Body of pancreas (tissue), 4 donors: Measurements from ENCODE around the gene IGFN1. TPM values are rescaled to one million over a fixed set of nuclear protein-coding genes. Genes with fewer than 3 reads are reported as not detected.

Source experiments
- ATAC-seq: fragments of 150-250 bp; one replicate; pipeline ENCODE4 v1.9.1; 2016
- DNase-seq, 4 donors: peaks; one replicate each; pipeline ENCODE4 v3.0.0-alpha.2; 2019
- H3K27ac ChIP-seq, 4 donors: fragments of 200-600 bp; sonication (generic); 1 replicate in 3 of 4; 2 replicates in 1 of 4; pipeline versions ENCODE4 v1.5.1 to v1.6.1; 2016 to 2019; ENCODE audit warnings: mild to moderate bottlenecking in 1 of 4, mixed read lengths in 1 of 4, moderate library complexity in 1 of 4
- H3K27me3 ChIP-seq, 2 donors: fragments of 200-600 bp; sonication (generic); one replicate each; pipeline ENCODE4 v1.6.0; 2016; ENCODE audit warnings: mild to moderate bottlenecking in 1 of 2
- H3K36me3 ChIP-seq, 2 donors: fragments of 200-600 bp; sonication (generic); replicated peaks in 1 of 2; 2 replicates each; pipeline ENCODE4 v1.5.1; 2016; ENCODE audit warnings: low read depth in 2 of 2; ENCODE audit not compliant: insufficient read depth in 1 of 2
- H3K4me1 ChIP-seq: fragments of 200-600 bp; sonication (generic); one replicate; pipeline ENCODE4 v1.6.0; 2016
- H3K4me3 ChIP-seq, 2 donors: fragments of 200-600 bp; sonication (generic); 1 replicate in 1 of 2; 2 replicates in 1 of 2; pipeline ENCODE4 v1.5.1; 2016 to 2019
- H3K9me3 ChIP-seq, 3 donors: fragments of 200-600 bp; sonication (generic); 1 replicate in 2 of 3; 2 replicates in 1 of 3; pipeline ENCODE4 v1.5.1; 2016
- POLR2A ChIP-seq, 3 donors: fragments of 450-650 bp; IDR thresholded peaks; one replicate each; pipeline ENCODE4 v1.6.1; 2016; ENCODE audit warnings: antibody characterized with exemption in 3 of 3, mild to moderate bottlenecking in 2 of 3
- WGBS, 2 donors: methylation state at CpG; one replicate each; pipeline ENCODE4 v1.1.5; 2017; 5-methylcytosine and 5-hydroxymethylcytosine counted together
- intact Hi-C: fragments of 100-400 bp; cut with DNase I; formaldehyde crosslinking; loops from one replicate; pipeline ENCODE4 v1.15.1; 2023
- total RNA-seq, 2 donors: library from RNA; depleted of rRNA; stranded (reverse); fragments of >200 nt; gene quantifications; one replicate each; pipeline ENCODE4 v1.1.0, GENCODE V29; 2016
- TF ChIP-seq, protein P1 (sequence below), 7 experiments: fragments of 450-650 bp in 4 of 7; fragments of 200-600 bp in 3 of 7; sonication (generic) in 3 of 7; IDR thresholded peaks; one replicate each; pipeline ENCODE4 v1.5.1; 2016 to 2019; ENCODE audit warnings: antibody characterized with exemption in 7 of 7

The IGFN1 gene
- total RNA-seq, 2 donors from 2014 or later: 6.9 to 23.1 TPM

DNA sequence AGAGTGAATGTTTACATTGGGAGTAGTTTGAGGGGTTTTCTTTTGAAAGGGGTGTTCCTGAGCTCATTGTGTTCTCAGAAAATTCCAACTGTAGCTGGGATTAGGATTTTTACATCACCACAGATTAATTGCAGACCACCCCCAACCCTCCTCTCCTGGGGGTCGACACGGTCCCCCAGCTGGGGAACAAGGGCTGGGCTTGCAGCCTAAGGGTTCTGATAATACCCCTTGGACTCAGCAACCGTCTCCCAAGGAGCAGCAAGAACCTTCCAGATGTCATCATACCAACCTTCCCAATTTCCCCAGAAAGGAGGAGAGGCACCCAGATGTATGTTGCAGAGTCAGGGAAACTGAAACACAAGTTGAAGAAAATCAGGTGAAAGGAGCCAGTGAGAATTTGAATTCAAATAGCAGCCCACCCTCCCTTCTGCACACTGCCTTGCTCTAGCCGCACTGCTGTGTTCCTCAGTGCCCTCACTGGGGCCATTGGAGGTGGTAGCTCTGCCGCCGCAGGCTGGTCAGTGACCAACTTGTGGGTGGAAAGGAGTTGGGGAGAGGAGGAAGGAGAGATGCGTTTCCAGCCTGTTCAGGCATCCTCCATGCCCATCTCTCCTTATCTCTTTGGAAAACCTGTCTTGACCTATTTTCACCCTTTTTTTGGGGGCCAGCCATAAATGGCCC lies 14.7 kb upstream of the IGFN1 start:
- TF ChIP-seq, protein P1, sequence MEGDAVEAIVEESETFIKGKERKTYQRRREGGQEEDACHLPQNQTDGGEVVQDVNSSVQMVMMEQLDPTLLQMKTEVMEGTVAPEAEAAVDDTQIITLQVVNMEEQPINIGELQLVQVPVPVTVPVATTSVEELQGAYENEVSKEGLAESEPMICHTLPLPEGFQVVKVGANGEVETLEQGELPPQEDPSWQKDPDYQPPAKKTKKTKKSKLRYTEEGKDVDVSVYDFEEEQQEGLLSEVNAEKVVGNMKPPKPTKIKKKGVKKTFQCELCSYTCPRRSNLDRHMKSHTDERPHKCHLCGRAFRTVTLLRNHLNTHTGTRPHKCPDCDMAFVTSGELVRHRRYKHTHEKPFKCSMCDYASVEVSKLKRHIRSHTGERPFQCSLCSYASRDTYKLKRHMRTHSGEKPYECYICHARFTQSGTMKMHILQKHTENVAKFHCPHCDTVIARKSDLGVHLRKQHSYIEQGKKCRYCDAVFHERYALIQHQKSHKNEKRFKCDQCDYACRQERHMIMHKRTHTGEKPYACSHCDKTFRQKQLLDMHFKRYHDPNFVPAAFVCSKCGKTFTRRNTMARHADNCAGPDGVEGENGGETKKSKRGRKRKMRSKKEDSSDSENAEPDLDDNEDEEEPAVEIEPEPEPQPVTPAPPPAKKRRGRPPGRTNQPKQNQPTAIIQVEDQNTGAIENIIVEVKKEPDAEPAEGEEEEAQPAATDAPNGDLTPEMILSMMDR (IDR thresholded peaks at IDR 0.05): no peak
- TF ChIP-seq POLR2A (IDR thresholded peaks at IDR 0.05): no peak
- no peaks in the 10 kb centered on the region for H3K9me3 ChIP-seq
- H3K4me3 ChIP-seq: no peak overlapping the region
- H3K36me3 ChIP-seq: no peaks in the 10 kb centered on the region
- peaks cover 4% of the 10 kb centered on the region for H3K4me1 ChIP-seq
- no peaks in the 10 kb centered on the region for H3K27me3 ChIP-seq
- WGBS, 2 donors: 80 to 88% methylated on average over 7 of the region's 7 CpGs
- intact Hi-C loops: no loop called here
- H3K27ac ChIP-seq: no peak overlapping the region
- DNase-seq (no peak), ATAC-seq (no peak)

DNA sequence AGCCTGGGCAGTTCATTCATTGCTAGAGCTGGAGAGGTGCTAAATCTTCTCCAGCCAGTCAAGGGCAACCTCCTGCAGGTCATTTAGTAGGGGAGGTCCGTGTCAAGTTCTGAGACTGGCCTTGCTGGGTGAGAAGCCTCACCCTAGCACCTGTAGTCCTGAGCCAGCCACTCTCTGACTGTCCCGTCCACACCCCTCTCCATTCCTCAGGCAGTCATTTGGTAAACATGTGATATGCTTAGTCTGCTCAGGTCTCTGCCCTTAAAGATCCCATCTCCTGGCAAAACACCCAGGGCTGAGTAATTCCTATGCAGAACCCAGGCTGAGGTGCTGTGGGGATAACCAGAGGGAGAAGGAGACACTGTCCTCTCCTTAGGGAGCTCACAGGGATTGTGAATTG lies 13.7 kb upstream of the IGFN1 start:
- DNase-seq: no peak
- 17 to 44% methylated on average over 1 to 2 of the region's 2 CpGs for WGBS, 2 donors
- Histone ChIP-seq H3K4me1 (no peaks in the 10 kb centered on the region), H3K27me3 (no peaks in the 10 kb centered on the region), H3K27ac (no peak overlapping the region), H3K36me3 (no peaks in the 10 kb centered on the region), H3K9me3 (no peaks in the 10 kb centered on the region), H3K4me3 (no peak overlapping the region)
- TF ChIP-seq, protein P1 (IDR thresholded peaks at IDR 0.05): no peak
- no peak for TF ChIP-seq POLR2A (IDR thresholded peaks at IDR 0.05)
- intact Hi-C loops: no loop called here
- ATAC-seq: no peak

DNA sequence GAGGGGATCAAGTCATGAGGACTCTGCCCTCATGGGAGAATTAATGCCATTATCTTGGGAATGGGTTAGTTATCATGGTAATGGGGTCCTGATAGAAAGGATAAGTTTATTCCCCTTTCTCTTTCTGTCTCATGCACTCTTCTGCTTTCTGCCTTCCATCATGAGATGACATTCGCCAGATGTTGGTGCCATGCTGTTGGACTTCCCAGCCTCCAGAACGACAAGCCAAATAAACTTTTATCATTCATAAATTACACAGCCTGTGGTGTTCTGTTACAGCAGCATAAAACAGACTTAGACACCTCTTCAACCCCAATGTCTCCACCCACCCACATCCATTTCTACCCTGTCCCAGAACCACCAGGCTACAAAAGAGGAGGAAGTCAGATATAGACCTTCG lies 11.9 kb upstream of the IGFN1 start:
- no peak for ATAC-seq

DNA sequence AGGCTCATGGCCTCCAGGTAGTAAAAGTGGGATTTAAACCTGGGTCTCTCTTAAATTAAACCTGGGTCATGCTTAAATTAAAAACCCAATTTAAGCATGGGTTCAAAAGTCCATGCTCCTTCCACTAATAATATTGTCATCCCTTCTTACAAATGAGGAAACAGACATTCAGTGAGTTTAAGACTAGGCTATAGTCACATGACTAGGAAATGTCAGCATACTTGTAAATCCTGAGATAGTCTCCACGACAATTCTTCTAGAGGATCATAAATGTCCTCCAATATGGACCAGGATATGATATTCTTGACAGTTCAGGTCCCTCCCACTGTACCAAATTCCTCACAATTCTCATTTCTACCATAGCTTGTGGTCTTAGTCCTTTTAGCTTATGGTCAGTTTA lies 10.5 kb upstream of the IGFN1 start:
- intact Hi-C loops: loop anchor here (5.0 kb wide), 1 partner anchor 33 kb away; no protein-coding TSS in a partner anchor
- H3K4me1 ChIP-seq: no peaks in the 10 kb centered on the region
- TF ChIP-seq, protein P1 (IDR thresholded peaks at IDR 0.05): no peak
- no peak for TF ChIP-seq POLR2A (IDR thresholded peaks at IDR 0.05)
- no peaks in the 10 kb centered on the region for H3K27me3 ChIP-seq
- DNase-seq: no peak
- H3K27ac ChIP-seq: no peak overlapping the region
- ATAC-seq: no peak
- H3K36me3 ChIP-seq: no peaks in the 10 kb centered on the region
- WGBS, 2 donors: 43 to 53% methylated on average over 1 of the region's 1 CpG
- no peak overlapping the region for H3K4me3 ChIP-seq
- H3K9me3 ChIP-seq: no peaks in the 10 kb centered on the region

More for the DNA sequence above, 11.9 kb upstream of the IGFN1 start:
- H3K9me3 ChIP-seq: no peaks in the 10 kb centered on the region
- no peak overlapping the region for H3K27ac ChIP-seq
- H3K36me3 ChIP-seq: no peaks in the 10 kb centered on the region
- H3K27me3 ChIP-seq: no peaks in the 10 kb centered on the region
- intact Hi-C loops: no loop called here
- no peak for TF ChIP-seq POLR2A (IDR thresholded peaks at IDR 0.05)
- TF ChIP-seq, protein P1 (IDR thresholded peaks at IDR 0.05): no peak
- WGBS, 2 donors: 53 to 73% methylated on average over 3 of the region's 3 CpGs
- no peaks in the 10 kb centered on the region for H3K4me1 ChIP-seq
- DNase-seq: no peak
- no peak overlapping the region for H3K4me3 ChIP-seq

DNA sequence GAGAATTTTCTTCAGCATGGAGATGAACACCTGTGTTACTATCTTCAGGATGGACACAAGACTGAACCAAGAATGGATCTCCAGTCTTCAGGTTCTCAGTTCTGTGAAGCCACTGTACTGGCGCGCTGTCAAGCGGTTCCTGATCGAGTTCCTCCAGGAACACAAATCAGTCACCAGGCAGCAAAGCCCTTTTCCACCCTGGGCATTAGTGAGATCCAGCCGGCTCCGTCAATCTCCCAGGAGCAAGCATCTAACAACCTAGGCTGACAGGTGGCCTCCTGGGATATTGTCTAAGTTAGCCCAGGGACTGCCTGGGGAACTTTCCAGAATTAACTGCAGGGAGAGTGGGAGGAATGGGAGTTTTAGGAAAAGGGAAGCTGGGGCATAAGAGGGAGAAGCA lies 9.7 kb upstream of the IGFN1 start:
- WGBS, 2 donors: 75 to 83% methylated on average over 6 of the region's 6 CpGs
- no peak for DNase-seq
- TF ChIP-seq, protein P1 (IDR thresholded peaks at IDR 0.05): no peak
- TF ChIP-seq POLR2A (IDR thresholded peaks at IDR 0.05): no peak

More for the DNA sequence above, 9.7 kb upstream of the IGFN1 start:
- Histone ChIP-seq H3K27me3 (no peaks in the 10 kb centered on the region), H3K36me3 (no peaks in the 10 kb centered on the region), H3K4me3 (no peak overlapping the region), H3K4me1 (no peaks in the 10 kb centered on the region), H3K27ac (no peak overlapping the region), H3K9me3 (no peaks in the 10 kb centered on the region)
- no peak for ATAC-seq
- intact Hi-C loops: loop anchor here (5.0 kb wide), 1 partner anchor 34 kb away; no protein-coding TSS in a partner anchor
